ENCODE results near the gene ZNF561.

ZNF561 gene

GRCh38 chr19:9644472-9644871 is 23.4 kb upstream of the ZNF561 start:
- TF ChIP-seq CTCF (conservative IDR thresholded peaks at IDR 0.05; ENCODE audit: low read depth, low read length), result no peak
- DNase-seq (ENCODE audit: low read depth), result no peak

GRCh38 chr19:9641810-9642209 is 20.8 kb upstream of the ZNF561 start:
- no peak for DNase-seq (ENCODE audit: low read depth)
- no peak for TF ChIP-seq CTCF (conservative IDR thresholded peaks at IDR 0.05; ENCODE audit: low read depth, low read length)
- H3K4me3 ChIP-seq (ENCODE audit: low read length), result no peak overlapping the region

More at GRCh38 chr19:9644472-9644871, 23.4 kb upstream of the ZNF561 start:
- no peak overlapping the region for H3K4me3 ChIP-seq (ENCODE audit: low read length)

GRCh38 chr19:9640956-9641355 is 19.9 kb upstream of the ZNF561 start:
- no peak for DNase-seq (ENCODE audit: low read depth)
- no peak for TF ChIP-seq CTCF (conservative IDR thresholded peaks at IDR 0.05; ENCODE audit: low read depth, low read length)
- no peak overlapping the region for H3K4me3 ChIP-seq (ENCODE audit: low read length)

GRCh38 chr19:9636018-9636417 is 15.0 kb upstream of the ZNF561 start:
- no peak for DNase-seq (ENCODE audit: low read depth)
- TF ChIP-seq CTCF (conservative IDR thresholded peaks at IDR 0.05; ENCODE audit: low read depth, low read length), result no peak
- H3K4me3 ChIP-seq (ENCODE audit: low read length), result no peak overlapping the region

GRCh38 chr19:9627856-9628255 is 6.8 kb upstream of the ZNF561 start:
- H3K4me3 ChIP-seq (ENCODE audit: low read length), result no peak overlapping the region
- no peak for DNase-seq (ENCODE audit: low read depth)
- TF ChIP-seq CTCF (conservative IDR thresholded peaks at IDR 0.05; ENCODE audit: low read depth, low read length), result no peak

- DNase-seq (ENCODE audit: low read depth), result no peak
- H3K4me3 ChIP-seq (ENCODE audit: low read length), result no peak overlapping the region
- TF ChIP-seq CTCF (conservative IDR thresholded peaks at IDR 0.05; ENCODE audit: low read depth, low read length), result no peak
Observed at GRCh38 chr19:9622531-9622930, 1.5 kb upstream of the ZNF561 start.

GRCh38 chr19:9620842-9621155 is 233 bp downstream of the ZNF561 start:
- peak overlapping the region; percentile 98 for H3K4me3 ChIP-seq (ENCODE audit: low read length)
- no peak for DNase-seq (ENCODE audit: low read depth)
- TF ChIP-seq CTCF (conservative IDR thresholded peaks at IDR 0.05; ENCODE audit: low read depth, low read length), result no peak

Data from retinal pigment epithelial cell (primary cell).